ENCODE results near the gene LEO1.

LEO1 gene

DNA sequence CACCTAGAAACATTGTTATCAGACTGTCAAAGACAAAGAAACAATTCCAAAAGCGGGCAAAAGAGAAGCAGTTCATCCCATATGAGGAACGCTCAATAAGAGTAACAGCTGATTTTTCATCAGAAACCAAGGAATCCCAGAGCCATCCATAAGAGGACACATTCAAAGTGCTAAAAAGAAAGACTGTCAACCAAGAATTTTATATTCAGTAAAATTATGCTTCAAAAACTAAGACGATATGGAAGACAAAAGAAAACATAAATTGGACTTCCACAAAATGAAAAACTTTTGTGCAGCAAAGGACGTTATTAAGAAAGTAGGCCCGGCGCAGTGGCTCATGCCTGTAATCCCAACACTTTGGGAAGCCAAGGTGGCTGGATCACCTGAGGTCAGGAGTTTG, 4.0 kb downstream of the LEO1 start:
- Histone ChIP-seq H3K4me1 (ENCODE audit: control insufficient read depth, low read length) (peaks cover 10% of the 10 kb centered on the region), H3K9me2 (replicated peaks; ENCODE audit: control insufficient read depth, low read length) (no peaks in the 10 kb centered on the region), H3K36me3 (ENCODE audit: control insufficient read depth, low read length) (peaks cover 19% of the 10 kb centered on the region), H3K27me3 (ENCODE audit: control insufficient read depth, low read length) (no peaks in the 10 kb centered on the region), H3K9me3 (ENCODE audit: control insufficient read depth, insufficient read depth, low read length) (no peaks in the 10 kb centered on the region), H3K4me2 (ENCODE audit: low read length) (no peak overlapping the region), H3K27ac (ENCODE audit: low read depth, low read length) (no peak overlapping the region), H3F3A (ENCODE audit: control insufficient read depth, insufficient read depth) (no peaks in the 10 kb centered on the region), H3K79me2 (ENCODE audit: control insufficient read depth, low read length) (peaks cover 78% of the 10 kb centered on the region), H3K4me3 (ENCODE audit: low read length) (no peak overlapping the region), H4K20me1 (ENCODE audit: control insufficient read depth, insufficient read depth, low read depth, low read length) (0 out of 2 replicates have a peak, but pooled peaks cover under 1% of the 10 kb centered on the region)
- TF ChIP-seq, protein P1, sequence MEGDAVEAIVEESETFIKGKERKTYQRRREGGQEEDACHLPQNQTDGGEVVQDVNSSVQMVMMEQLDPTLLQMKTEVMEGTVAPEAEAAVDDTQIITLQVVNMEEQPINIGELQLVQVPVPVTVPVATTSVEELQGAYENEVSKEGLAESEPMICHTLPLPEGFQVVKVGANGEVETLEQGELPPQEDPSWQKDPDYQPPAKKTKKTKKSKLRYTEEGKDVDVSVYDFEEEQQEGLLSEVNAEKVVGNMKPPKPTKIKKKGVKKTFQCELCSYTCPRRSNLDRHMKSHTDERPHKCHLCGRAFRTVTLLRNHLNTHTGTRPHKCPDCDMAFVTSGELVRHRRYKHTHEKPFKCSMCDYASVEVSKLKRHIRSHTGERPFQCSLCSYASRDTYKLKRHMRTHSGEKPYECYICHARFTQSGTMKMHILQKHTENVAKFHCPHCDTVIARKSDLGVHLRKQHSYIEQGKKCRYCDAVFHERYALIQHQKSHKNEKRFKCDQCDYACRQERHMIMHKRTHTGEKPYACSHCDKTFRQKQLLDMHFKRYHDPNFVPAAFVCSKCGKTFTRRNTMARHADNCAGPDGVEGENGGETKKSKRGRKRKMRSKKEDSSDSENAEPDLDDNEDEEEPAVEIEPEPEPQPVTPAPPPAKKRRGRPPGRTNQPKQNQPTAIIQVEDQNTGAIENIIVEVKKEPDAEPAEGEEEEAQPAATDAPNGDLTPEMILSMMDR (IDR thresholded peaks at IDR 0.05; ENCODE audit: low read depth, low read length, poor library complexity, severe bottlenecking): no peak
- TF ChIP-seq EZH2phosphoT487 (IDR thresholded peaks at IDR 0.05; ENCODE audit: borderline replicate concordance, low read length): no peak

DNA sequence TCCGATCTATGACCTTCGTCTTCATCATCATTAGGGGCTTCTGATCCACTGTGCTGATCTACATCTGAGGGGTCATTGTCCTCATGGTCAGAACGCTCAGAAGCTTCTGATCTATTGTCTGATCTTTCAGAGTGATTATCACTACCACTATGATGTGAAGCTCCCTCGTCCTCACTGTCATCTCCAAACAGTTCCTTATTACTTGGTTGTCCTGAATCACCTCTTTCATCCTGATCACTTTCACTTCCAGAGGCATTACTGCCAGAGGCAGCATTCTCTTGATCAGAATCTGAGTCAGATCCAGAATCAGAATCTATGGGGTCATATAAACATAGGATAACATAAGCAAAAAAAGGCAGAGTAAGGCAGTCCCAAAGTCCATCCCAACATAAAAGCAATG, 5.4 kb downstream of the LEO1 start:
- H3K79me2 ChIP-seq (ENCODE audit: control insufficient read depth, low read length): peaks cover 68% of the 10 kb centered on the region

GRCh38 chr15:51965691-51966090, 5.9 kb downstream of the LEO1 start:
- H3K36me3 ChIP-seq (ENCODE audit: control insufficient read depth, low read length): peaks cover 34% of the 10 kb centered on the region

More for the DNA sequence above, 5.4 kb downstream of the LEO1 start:
- Histone ChIP-seq H3K9me3 (ENCODE audit: control insufficient read depth, insufficient read depth, low read length) (no peaks in the 10 kb centered on the region), H3K4me1 (ENCODE audit: control insufficient read depth, low read length) (peaks cover 10% of the 10 kb centered on the region), H3K27ac (ENCODE audit: low read depth, low read length) (no peak overlapping the region), H3K36me3 (ENCODE audit: control insufficient read depth, low read length) (peaks cover 30% of the 10 kb centered on the region), H3K4me2 (ENCODE audit: low read length) (no peak overlapping the region), H3K27me3 (ENCODE audit: control insufficient read depth, low read length) (no peaks in the 10 kb centered on the region), H4K20me1 (ENCODE audit: control insufficient read depth, insufficient read depth, low read depth, low read length) (0 out of 2 replicates have a peak, but pooled peaks cover 3% of the 10 kb centered on the region), H3K4me3 (ENCODE audit: low read length) (no peak overlapping the region), H3K9me2 (replicated peaks; ENCODE audit: control insufficient read depth, low read length) (no peaks in the 10 kb centered on the region), H3F3A (ENCODE audit: control insufficient read depth, insufficient read depth) (no peaks in the 10 kb centered on the region)
- TF ChIP-seq, protein P1 (IDR thresholded peaks at IDR 0.05; ENCODE audit: low read depth, low read length, poor library complexity, severe bottlenecking): no peak

More at GRCh38 chr15:51965691-51966090, 5.9 kb downstream of the LEO1 start:
- Histone ChIP-seq H4K20me1 (ENCODE audit: control insufficient read depth, insufficient read depth, low read depth, low read length) (0 out of 2 replicates have a peak, but pooled peaks cover 3% of the 10 kb centered on the region), H3F3A (ENCODE audit: control insufficient read depth, insufficient read depth) (no peaks in the 10 kb centered on the region), H3K27me3 (ENCODE audit: control insufficient read depth, low read length) (no peaks in the 10 kb centered on the region), H3K79me2 (ENCODE audit: control insufficient read depth, low read length) (peaks cover 63% of the 10 kb centered on the region), H3K4me1 (ENCODE audit: control insufficient read depth, low read length) (peaks cover 10% of the 10 kb centered on the region), H3K4me3 (ENCODE audit: low read length) (no peak overlapping the region), H3K9me2 (replicated peaks; ENCODE audit: control insufficient read depth, low read length) (no peaks in the 10 kb centered on the region), H3K9me3 (ENCODE audit: control insufficient read depth, insufficient read depth, low read length) (no peaks in the 10 kb centered on the region), H3K4me2 (ENCODE audit: low read length) (no peak overlapping the region), H3K27ac (ENCODE audit: low read depth, low read length) (no peak overlapping the region)
- TF ChIP-seq, protein P1 (IDR thresholded peaks at IDR 0.05; ENCODE audit: low read depth, low read length, poor library complexity, severe bottlenecking): no peak
- TF ChIP-seq EZH2phosphoT487 (IDR thresholded peaks at IDR 0.05; ENCODE audit: borderline replicate concordance, low read length): no peak

Data from DOHH2 (cell line).